Neuronal stem cell (in vitro differentiated cells): ENCODE measurements around the gene SH2D3C.

Source experiments
- DNase-seq: peaks from one replicate; pipeline ENCODE4 v3.0.0-alpha.2; 2013; ENCODE audit warnings: low spot score
- H2AFZ ChIP-seq: one replicate; pipeline ENCODE4 v1.6.1; 2013; ENCODE audit warnings: mild to moderate bottlenecking, low read length, inconsistent platforms
- H2AK5ac ChIP-seq: 2 replicates; pipeline ENCODE4 v1.6.1; 2013; ENCODE audit warnings: low read depth, mild to moderate bottlenecking, inconsistent platforms, low read length, moderate library complexity, mixed read lengths
- H2BK120ac ChIP-seq: 2 replicates; pipeline ENCODE4 v1.6.1; 2013; ENCODE audit warnings: low read depth, mild to moderate bottlenecking, inconsistent platforms, low read length, moderate library complexity, mixed read lengths
- H2BK12ac ChIP-seq: one replicate; pipeline ENCODE4 v1.6.1; 2013; ENCODE audit warnings: low read length, inconsistent platforms
- H2BK15ac ChIP-seq: 2 replicates; pipeline ENCODE4 v1.6.1; 2013; ENCODE audit warnings: mild to moderate bottlenecking, low read length, inconsistent platforms, mixed read lengths
- H2BK5ac ChIP-seq: one replicate; pipeline ENCODE4 v1.6.1; 2013; ENCODE audit warnings: inconsistent platforms, mild to moderate bottlenecking, low read length, moderate library complexity
- H3K14ac ChIP-seq: one replicate; pipeline ENCODE4 v1.6.1; 2013; ENCODE audit warnings: low read length, inconsistent platforms
- H3K18ac ChIP-seq: 2 replicates; pipeline ENCODE4 v1.6.1; 2013; ENCODE audit warnings: low read length, inconsistent platforms
- H3K23ac ChIP-seq: 2 replicates; pipeline ENCODE4 v1.6.1; 2013; ENCODE audit warnings: low read depth, mild to moderate bottlenecking, mixed read lengths, low read length, inconsistent platforms; ENCODE audit not compliant: poor library complexity
- H3K27ac ChIP-seq: replicated peaks from 3 replicates; pipeline ENCODE4 v1.5.1; 2013; ENCODE audit warnings: low read length, inconsistent platforms
- H3K27me3 ChIP-seq, 3 experiments: 2 replicates each; pipeline ENCODE4 v1.6.1; 2013; ENCODE audit warnings: low read length in 3 of 3, mild to moderate bottlenecking in 2 of 3, inconsistent platforms in 1 of 3, low read depth in 1 of 3, mixed read lengths in 1 of 3, moderate library complexity in 1 of 3; ENCODE audit not compliant: control insufficient read depth in 3 of 3, insufficient read depth in 3 of 3
- H3K36me3 ChIP-seq, 2 donors: replicated peaks in 1 of 2; 2 replicates each; pipeline ENCODE4 v1.6.1; 2013; ENCODE audit warnings: low read length in 2 of 2; ENCODE audit not compliant: control insufficient read depth in 2 of 2, insufficient read depth in 2 of 2
- H3K4ac ChIP-seq: 2 replicates; pipeline ENCODE4 v1.6.1; 2013; ENCODE audit warnings: inconsistent platforms, mild to moderate bottlenecking, low read length, moderate library complexity
- H3K4me1 ChIP-seq, 2 donors: 1 replicate in 1 of 2; 2 replicates in 1 of 2; pipeline ENCODE4 v1.6.1; 2013; ENCODE audit warnings: low read length in 2 of 2, low read depth in 1 of 2; ENCODE audit not compliant: control insufficient read depth in 2 of 2, insufficient read depth in 1 of 2
- H3K4me2 ChIP-seq: one replicate; pipeline ENCODE4 v1.6.1; 2013; ENCODE audit warnings: mild to moderate bottlenecking, low read length, inconsistent platforms; ENCODE audit not compliant: insufficient read depth, poor library complexity, severe bottlenecking
- H3K4me3 ChIP-seq, 2 donors: 2 replicates each; pipeline ENCODE4 v1.5.1; 2013; ENCODE audit warnings: low read length in 2 of 2, mild to moderate bottlenecking in 2 of 2, inconsistent platforms in 1 of 2, moderate library complexity in 1 of 2
- H3K79me1 ChIP-seq: one replicate; pipeline ENCODE4 v1.6.1; 2013; ENCODE audit warnings: low read depth, mild to moderate bottlenecking, inconsistent platforms, low read length, moderate library complexity
- H3K9ac ChIP-seq: one replicate; pipeline ENCODE4 v1.6.1; 2013; ENCODE audit warnings: mild to moderate bottlenecking, low read depth, low read length, inconsistent platforms; ENCODE audit not compliant: poor library complexity
- H3K9me3 ChIP-seq, 2 donors: replicated peaks in 1 of 2; 2 replicates each; pipeline versions ENCODE3 to v1.6.1; 2013; ENCODE audit warnings: low read length in 2 of 2, mild to moderate bottlenecking in 2 of 2, inconsistent platforms in 1 of 2, low read depth in 1 of 2, mixed read lengths in 1 of 2, moderate library complexity in 1 of 2; ENCODE audit not compliant: control insufficient read depth in 2 of 2, insufficient read depth in 1 of 2
- H4K8ac ChIP-seq: one replicate; pipeline ENCODE4 v1.6.1; 2013; ENCODE audit warnings: low read depth, mild to moderate bottlenecking, inconsistent platforms, low read length, moderate library complexity
- H4K91ac ChIP-seq: one replicate; pipeline ENCODE4 v1.6.1; 2013; ENCODE audit warnings: low read length, low read depth, mild to moderate bottlenecking, inconsistent platforms; ENCODE audit not compliant: poor library complexity
- WGBS, 2 donors: extraction: QIAGEN DNeasy Blood & Tissue Kit; methylation state at CpG; one replicate each; pipeline ENCODE4 v1.1.7; 2013; ENCODE audit warnings: missing lambda C conversion rate in 2 of 2, mixed read lengths in 1 of 2; ENCODE audit not compliant: insufficient read length in 2 of 2, insufficient replicate concordance in 1 of 2; ENCODE audit errors: extremely low coverage in 2 of 2; 5-methylcytosine and 5-hydroxymethylcytosine counted together

SH2D3C gene

DNA sequence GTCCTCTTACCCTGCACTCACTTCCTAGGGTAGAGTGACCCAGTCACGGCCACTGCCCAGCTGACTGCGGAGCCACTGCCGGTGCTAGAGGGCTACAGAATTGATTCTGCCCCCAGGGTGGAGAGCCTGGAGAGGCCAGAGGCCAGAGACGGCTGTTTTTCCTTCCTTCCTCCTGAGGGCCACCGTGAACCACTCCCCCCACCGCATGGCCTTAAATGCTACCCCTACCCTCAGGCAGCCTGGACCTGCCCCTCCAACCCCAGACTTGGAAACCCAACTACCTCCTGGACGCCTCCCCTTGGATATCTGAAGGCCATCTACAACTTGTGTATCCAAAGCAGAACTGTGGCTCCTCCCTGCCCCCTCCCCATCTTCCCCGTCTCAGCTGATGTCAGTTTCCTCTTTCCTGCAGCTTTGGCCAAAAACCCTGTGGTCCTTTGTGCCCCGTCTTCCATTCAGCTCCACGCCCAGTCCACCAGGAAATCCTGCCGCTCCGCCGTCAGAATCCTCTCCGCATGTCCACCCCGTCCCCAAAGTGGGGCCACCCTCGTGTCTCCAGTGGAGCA is 16.3 kb downstream of the SH2D3C start:
- Histone ChIP-seq H4K91ac (no peak overlapping the region), H3K23ac (no peak overlapping the region), H2BK5ac (peak overlapping the region; percentile 57), H3K18ac (peak overlapping the region; percentile 87), H3K4me2 (no peak overlapping the region), H3K79me1 (no peaks in the 10 kb centered on the region), H3K4me3 (no peak overlapping the region), H2AFZ (peak overlapping the region; percentile 26), H3K9me3 (no peaks in the 10 kb centered on the region), H3K4ac (no peak overlapping the region), H3K27me3 (peaks cover 0 to 31% (median 0%) of the 10 kb centered on the region in 3 experiments), H3K9ac (no peak overlapping the region), H4K8ac (no peak overlapping the region), H3K4me1 (peaks cover 7 to 15% of the 10 kb centered on the region in 2 donors), H2BK15ac (peak overlapping the region; percentile 91), H2AK5ac (peak overlapping the region; percentile 83), H3K14ac (peak overlapping the region; percentile 71), H3K27ac (no peak overlapping the region), H2BK12ac (no peak overlapping the region), H2BK120ac (no peak overlapping the region), H3K36me3 (no peaks in the 10 kb centered on the region)
- no peak for DNase-seq
- WGBS, 2 donors: no CpG with 5 or more reads among the region's 16 CpGs

DNA sequence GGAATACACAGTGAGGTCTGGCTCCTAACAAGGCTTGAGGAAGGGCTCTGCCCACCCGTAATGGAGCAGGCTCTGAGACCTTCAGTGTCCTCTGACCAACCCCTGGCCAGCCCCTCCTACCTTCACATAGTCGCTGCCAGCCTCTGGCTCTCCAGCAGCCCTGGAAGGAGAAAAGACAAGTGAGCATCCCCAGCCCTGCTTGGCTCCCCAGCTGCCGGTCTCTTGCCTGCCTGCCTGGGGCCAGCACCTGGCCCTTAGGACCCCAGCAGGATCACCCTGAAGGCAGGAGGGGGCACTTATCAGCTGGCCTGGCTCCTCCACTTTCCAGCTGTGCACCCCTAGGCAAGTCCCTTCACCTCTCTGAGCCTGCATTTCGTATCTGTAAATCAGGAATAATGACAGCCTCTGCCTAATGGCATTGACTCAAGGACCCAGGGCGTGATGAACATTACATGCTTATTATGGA is 16.9 kb downstream of the SH2D3C start:
- H3K9ac ChIP-seq: no peak overlapping the region
- WGBS, 2 donors: no CpG with 5 or more reads among the region's 5 CpGs
- peaks cover 4 to 14% of the 10 kb centered on the region in 2 donors for H3K4me1 ChIP-seq
- peak overlapping the region; percentile 54 for H2BK5ac ChIP-seq
- H2BK15ac ChIP-seq: peak overlapping the region; percentile 84
- no peak for DNase-seq
- H3K4ac ChIP-seq: no peak overlapping the region
- no peaks in the 10 kb centered on the region for H3K36me3 ChIP-seq
- H3K18ac ChIP-seq: peak overlapping the region; percentile 60
- no peak overlapping the region for H2BK12ac ChIP-seq
- no peak overlapping the region for H2BK120ac ChIP-seq
- no peak overlapping the region for H3K27ac ChIP-seq
- peak overlapping the region; percentile 17 for H3K14ac ChIP-seq
- H3K79me1 ChIP-seq: no peaks in the 10 kb centered on the region
- H4K91ac ChIP-seq: no peak overlapping the region
- no peaks in the 10 kb centered on the region for H3K9me3 ChIP-seq
- no peak overlapping the region for H3K4me2 ChIP-seq
- H2AK5ac ChIP-seq: peak overlapping the region; percentile 5
- H3K4me3 ChIP-seq: no peak overlapping the region
- peaks cover 0 to 31% (median 0%) of the 10 kb centered on the region in 3 experiments for H3K27me3 ChIP-seq
- no peak overlapping the region for H2AFZ ChIP-seq
- H4K8ac ChIP-seq: no peak overlapping the region
- H3K23ac ChIP-seq: no peak overlapping the region

DNA sequence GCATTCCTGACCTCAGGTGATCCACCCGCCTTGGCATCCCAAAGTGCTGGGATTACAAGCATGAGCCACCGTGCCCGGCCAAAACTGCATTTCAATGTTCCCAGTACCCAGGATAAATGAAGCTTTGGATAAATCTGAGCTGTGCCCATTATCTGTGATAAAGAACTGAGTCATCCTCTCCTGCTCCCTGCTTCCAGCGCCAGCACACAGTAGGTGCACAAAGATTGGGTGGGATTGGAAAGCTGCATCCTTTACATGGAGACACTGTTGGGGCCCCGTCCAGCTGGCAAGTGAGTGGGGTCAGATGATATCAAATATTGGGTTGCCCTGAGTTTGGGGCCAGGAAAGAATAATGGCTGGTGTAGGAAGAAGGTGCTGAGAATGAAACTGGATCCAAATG is 17.4 kb downstream of the SH2D3C start:
- peaks cover 4 to 14% of the 10 kb centered on the region in 2 donors for H3K4me1 ChIP-seq
- no peaks in the 10 kb centered on the region for H3K9me3 ChIP-seq

DNA sequence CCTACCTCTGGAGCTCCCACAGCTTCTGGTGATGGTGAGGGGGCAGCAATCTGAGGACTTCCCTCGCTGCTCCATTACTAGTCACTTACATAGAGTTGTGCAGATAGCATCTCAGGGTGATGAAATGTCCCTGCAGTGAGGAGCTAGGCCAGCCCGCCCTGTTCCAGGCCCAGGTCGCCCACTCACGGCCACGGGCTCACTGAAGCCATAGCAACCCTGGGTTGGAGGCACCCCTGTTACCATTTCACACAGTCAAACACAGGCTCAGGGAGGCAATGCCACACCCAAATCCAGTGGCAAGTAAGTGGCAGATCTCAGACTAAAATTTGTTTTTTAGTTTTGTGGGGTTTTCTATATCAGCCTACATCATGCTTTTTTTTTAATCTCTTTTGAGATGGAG is 19.6 kb downstream of the SH2D3C start:
- Histone ChIP-seq H3K4ac (no peak overlapping the region), H4K91ac (no peak overlapping the region), H3K18ac (peak overlapping the region; percentile 71), H3K4me2 (no peak overlapping the region), H3K9ac (peak overlapping the region; percentile 60), H4K8ac (no peak overlapping the region), H2BK15ac (no peak overlapping the region), H2AFZ (no peak overlapping the region), H3K23ac (no peak overlapping the region), H2BK12ac (no peak overlapping the region), H2BK120ac (no peak overlapping the region), H3K27me3 (peaks cover 0 to 54% (median 3%) of the 10 kb centered on the region in 3 experiments), H2AK5ac (no peak overlapping the region), H3K14ac (no peak overlapping the region), H3K4me3 (no peak overlapping the region), H3K27ac (no peak overlapping the region), H2BK5ac (peak overlapping the region; percentile 15), H3K9me3 (no peaks in the 10 kb centered on the region), H3K79me1 (no peaks in the 10 kb centered on the region), H3K4me1 (peaks cover 8 to 13% of the 10 kb centered on the region in 2 donors), H3K36me3 (no peaks in the 10 kb centered on the region)
- no CpG with 5 or more reads among the region's 5 CpGs for WGBS, 2 donors
- no peak for DNase-seq

More for the DNA sequence above, 17.4 kb downstream of the SH2D3C start:
- H4K8ac ChIP-seq: no peak overlapping the region
- no peak overlapping the region for H3K4me2 ChIP-seq
- no peak overlapping the region for H3K9ac ChIP-seq
- WGBS, 2 donors: no CpG with 5 or more reads among the region's 5 CpGs
- H3K4me3 ChIP-seq: no peak overlapping the region
- no peak overlapping the region for H2BK12ac ChIP-seq
- H3K4ac ChIP-seq: no peak overlapping the region
- peak overlapping the region; percentile 5 for H2AK5ac ChIP-seq
- H3K14ac ChIP-seq: no peak overlapping the region
- peak overlapping the region; percentile 54 for H2BK5ac ChIP-seq
- no peak overlapping the region for H3K18ac ChIP-seq
- no peaks in the 10 kb centered on the region for H3K79me1 ChIP-seq
- H3K27ac ChIP-seq: no peak overlapping the region
- no peak overlapping the region for H2BK120ac ChIP-seq
- peaks cover 0 to 36% (median 0%) of the 10 kb centered on the region in 3 experiments for H3K27me3 ChIP-seq
- no peak overlapping the region for H3K23ac ChIP-seq
- H3K36me3 ChIP-seq: no peaks in the 10 kb centered on the region
- no peak for DNase-seq
- no peak overlapping the region for H4K91ac ChIP-seq
- no peak overlapping the region for H2AFZ ChIP-seq
- peak overlapping the region; percentile 84 for H2BK15ac ChIP-seq
